Measurements from ENCODE around the gene LIF.

The LIF gene

DNA sequence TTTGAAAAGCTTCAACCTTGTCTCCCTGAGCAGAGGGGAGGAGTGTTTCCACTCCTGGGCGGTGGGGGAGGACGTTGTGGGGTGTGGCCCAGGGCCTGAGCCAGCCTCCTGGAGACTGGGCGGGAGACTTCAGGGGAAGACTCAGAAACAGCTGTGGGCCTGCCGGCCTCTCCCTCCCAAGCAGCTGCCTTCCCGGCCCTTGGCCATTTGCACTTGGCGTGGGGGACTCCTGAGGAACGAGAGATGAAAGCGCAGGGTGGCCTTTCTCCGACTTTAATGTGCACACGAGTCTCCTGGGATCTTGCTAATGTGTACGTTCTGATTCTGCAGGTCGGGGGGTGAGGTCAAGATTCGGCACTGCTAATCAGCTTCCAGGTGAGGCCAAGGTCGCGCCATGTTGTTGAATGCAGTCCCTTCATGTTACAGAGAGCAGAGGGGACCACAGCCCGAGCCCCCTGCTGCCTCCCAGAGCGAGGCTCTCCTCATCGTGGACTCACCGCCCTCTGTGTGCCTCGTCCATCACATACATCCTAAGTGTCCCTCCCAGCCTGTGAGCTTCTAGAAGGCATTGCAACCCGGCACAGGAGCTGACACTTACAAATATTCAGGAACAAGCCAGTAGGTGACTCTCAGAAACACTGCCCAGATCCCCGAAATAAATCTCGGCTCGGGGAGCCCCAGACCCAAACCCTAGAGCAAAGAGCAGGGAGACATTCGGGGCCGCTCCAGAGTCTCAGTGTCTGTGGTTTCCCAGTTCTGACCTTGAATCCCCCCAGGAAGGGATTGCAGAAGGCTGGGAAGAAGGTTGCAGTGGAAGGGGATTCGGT lies 7.7 kb downstream of the LIF start:
- no peak for DNase-seq (ENCODE audit: low read depth in 1 of 2, low spot score in 1 of 2)
- H3K27ac ChIP-seq (replicated peaks) = no peak overlapping the region
- H3K27me3 ChIP-seq (ENCODE audit: insufficient read depth, poor library complexity, severe bottlenecking) = no peaks in the 10 kb centered on the region
- TF ChIP-seq, protein P1, sequence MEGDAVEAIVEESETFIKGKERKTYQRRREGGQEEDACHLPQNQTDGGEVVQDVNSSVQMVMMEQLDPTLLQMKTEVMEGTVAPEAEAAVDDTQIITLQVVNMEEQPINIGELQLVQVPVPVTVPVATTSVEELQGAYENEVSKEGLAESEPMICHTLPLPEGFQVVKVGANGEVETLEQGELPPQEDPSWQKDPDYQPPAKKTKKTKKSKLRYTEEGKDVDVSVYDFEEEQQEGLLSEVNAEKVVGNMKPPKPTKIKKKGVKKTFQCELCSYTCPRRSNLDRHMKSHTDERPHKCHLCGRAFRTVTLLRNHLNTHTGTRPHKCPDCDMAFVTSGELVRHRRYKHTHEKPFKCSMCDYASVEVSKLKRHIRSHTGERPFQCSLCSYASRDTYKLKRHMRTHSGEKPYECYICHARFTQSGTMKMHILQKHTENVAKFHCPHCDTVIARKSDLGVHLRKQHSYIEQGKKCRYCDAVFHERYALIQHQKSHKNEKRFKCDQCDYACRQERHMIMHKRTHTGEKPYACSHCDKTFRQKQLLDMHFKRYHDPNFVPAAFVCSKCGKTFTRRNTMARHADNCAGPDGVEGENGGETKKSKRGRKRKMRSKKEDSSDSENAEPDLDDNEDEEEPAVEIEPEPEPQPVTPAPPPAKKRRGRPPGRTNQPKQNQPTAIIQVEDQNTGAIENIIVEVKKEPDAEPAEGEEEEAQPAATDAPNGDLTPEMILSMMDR (IDR thresholded peaks at IDR 0.05; ENCODE audit: insufficient read depth, low read length) = no peak
- TF ChIP-seq SPI1 (IDR thresholded peaks at IDR 0.05; ENCODE audit: borderline replicate concordance, low read depth) = no peak
- TF ChIP-seq, protein P2, sequence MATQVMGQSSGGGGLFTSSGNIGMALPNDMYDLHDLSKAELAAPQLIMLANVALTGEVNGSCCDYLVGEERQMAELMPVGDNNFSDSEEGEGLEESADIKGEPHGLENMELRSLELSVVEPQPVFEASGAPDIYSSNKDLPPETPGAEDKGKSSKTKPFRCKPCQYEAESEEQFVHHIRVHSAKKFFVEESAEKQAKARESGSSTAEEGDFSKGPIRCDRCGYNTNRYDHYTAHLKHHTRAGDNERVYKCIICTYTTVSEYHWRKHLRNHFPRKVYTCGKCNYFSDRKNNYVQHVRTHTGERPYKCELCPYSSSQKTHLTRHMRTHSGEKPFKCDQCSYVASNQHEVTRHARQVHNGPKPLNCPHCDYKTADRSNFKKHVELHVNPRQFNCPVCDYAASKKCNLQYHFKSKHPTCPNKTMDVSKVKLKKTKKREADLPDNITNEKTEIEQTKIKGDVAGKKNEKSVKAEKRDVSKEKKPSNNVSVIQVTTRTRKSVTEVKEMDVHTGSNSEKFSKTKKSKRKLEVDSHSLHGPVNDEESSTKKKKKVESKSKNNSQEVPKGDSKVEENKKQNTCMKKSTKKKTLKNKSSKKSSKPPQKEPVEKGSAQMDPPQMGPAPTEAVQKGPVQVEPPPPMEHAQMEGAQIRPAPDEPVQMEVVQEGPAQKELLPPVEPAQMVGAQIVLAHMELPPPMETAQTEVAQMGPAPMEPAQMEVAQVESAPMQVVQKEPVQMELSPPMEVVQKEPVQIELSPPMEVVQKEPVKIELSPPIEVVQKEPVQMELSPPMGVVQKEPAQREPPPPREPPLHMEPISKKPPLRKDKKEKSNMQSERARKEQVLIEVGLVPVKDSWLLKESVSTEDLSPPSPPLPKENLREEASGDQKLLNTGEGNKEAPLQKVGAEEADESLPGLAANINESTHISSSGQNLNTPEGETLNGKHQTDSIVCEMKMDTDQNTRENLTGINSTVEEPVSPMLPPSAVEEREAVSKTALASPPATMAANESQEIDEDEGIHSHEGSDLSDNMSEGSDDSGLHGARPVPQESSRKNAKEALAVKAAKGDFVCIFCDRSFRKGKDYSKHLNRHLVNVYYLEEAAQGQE (IDR thresholded peaks at IDR 0.05; ENCODE audit: insufficient replicate concordance, low read depth) = no peak
- no peak for TF ChIP-seq GABPA (IDR thresholded peaks at IDR 0.05; ENCODE audit: low read depth)
- no peak for TF ChIP-seq POLR2AphosphoS5 (IDR thresholded peaks at IDR 0.05; ENCODE audit: low read depth)
- H3K4me3 ChIP-seq (replicated peaks; ENCODE audit: insufficient read depth, low read length) = no peak overlapping the region

DNA sequence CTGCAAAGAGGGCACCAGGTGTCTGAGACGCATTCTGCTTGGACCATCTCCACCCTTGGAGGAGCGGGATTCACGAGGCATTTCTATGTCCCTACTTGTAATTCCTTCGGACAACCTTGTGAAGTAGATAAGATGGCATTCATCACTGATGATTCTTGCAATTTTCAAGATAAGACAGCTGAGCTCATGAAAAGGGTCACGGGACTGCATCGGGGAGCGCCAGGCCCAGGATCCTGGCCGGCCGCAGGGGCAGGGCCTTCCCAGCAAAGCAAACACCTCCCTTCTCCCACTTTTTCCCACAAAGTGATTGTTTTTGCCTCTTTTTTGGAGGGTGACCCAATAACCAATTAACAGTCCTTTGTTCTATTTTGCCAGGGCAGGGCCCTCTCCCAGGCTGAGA lies 8.4 kb downstream of the LIF start:
- TF ChIP-seq SPI1 (IDR thresholded peaks at IDR 0.05; ENCODE audit: borderline replicate concordance, low read depth) = no peak
- no peak for TF ChIP-seq GABPA (IDR thresholded peaks at IDR 0.05; ENCODE audit: low read depth)
- TF ChIP-seq, protein P2 (IDR thresholded peaks at IDR 0.05; ENCODE audit: insufficient replicate concordance, low read depth) = no peak
- TF ChIP-seq, protein P1 (IDR thresholded peaks at IDR 0.05; ENCODE audit: insufficient read depth, low read length) = no peak
- TF ChIP-seq POLR2AphosphoS5 (IDR thresholded peaks at IDR 0.05; ENCODE audit: low read depth) = no peak
- Histone ChIP-seq H3K27me3 (ENCODE audit: insufficient read depth, poor library complexity, severe bottlenecking) (no peaks in the 10 kb centered on the region), H3K4me3 (replicated peaks; ENCODE audit: insufficient read depth, low read length) (no peak overlapping the region), H3K27ac (replicated peaks) (no peak overlapping the region)
- no peak for DNase-seq (ENCODE audit: low read depth in 1 of 2, low spot score in 1 of 2)

DNA sequence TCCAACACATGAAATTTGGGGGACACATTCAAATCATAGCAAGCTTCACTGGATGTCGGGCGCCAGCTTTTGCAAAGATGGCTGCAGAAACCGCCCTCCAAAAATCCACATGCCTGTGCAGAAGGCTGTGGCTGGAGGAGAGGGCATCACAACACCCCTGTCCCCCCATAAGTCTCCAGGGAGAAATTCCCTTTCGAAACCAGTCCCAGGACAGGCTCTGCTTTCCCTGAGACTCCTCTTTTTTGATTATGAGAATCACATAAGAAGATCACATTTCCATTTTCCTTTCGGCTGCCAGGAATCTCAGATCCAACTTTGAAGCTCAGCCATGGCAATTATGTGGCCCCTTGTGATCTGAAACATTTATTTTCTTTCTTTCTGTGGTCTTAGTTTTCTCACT lies 9.7 kb downstream of the LIF start:
- no peak for TF ChIP-seq POLR2AphosphoS5 (IDR thresholded peaks at IDR 0.05; ENCODE audit: low read depth)
- TF ChIP-seq, protein P1 (IDR thresholded peaks at IDR 0.05; ENCODE audit: insufficient read depth, low read length) = no peak
- TF ChIP-seq, protein P2 (IDR thresholded peaks at IDR 0.05; ENCODE audit: insufficient replicate concordance, low read depth) = no peak
- TF ChIP-seq GABPA (IDR thresholded peaks at IDR 0.05; ENCODE audit: low read depth) = no peak
- TF ChIP-seq SPI1 (IDR thresholded peaks at IDR 0.05; ENCODE audit: borderline replicate concordance, low read depth) = no peak
- Histone ChIP-seq H3K27ac (replicated peaks) (no peak overlapping the region), H3K27me3 (ENCODE audit: insufficient read depth, poor library complexity, severe bottlenecking) (peaks cover 5% of the 10 kb centered on the region), H3K4me3 (replicated peaks; ENCODE audit: insufficient read depth, low read length) (no peak overlapping the region)
- no peak for DNase-seq (ENCODE audit: low read depth in 1 of 2, low spot score in 1 of 2)
